Coronary artery (tissue), 2 donors: ENCODE results near the gene COBL.

Source experiments
- DNase-seq: peaks from one replicate; pipeline ENCODE4 v3.0.0-alpha.2; 2017; ENCODE audit warnings: low spot score
- H3K27ac ChIP-seq, 2 donors: fragments of 200-600 bp; sonication (generic); one replicate each; pipeline ENCODE4 v1.5.1; 2016 to 2019
- H3K4me3 ChIP-seq: fragments of 200-600 bp; sonication (generic); 2 replicates; pipeline ENCODE4 v1.5.1; 2016; ENCODE audit warnings: mild to moderate bottlenecking, moderate library complexity
- CTCF ChIP-seq: fragments of 200-600 bp; sonication (generic); IDR thresholded peaks from one replicate; pipeline ENCODE4 v1.5.1; 2019; ENCODE audit warnings: antibody characterized with exemption

COBL gene

GRCh38 chr7:51312951-51313737 lies 3.5 kb downstream of the COBL start:
- no peak overlapping the region for H3K4me3 ChIP-seq

GRCh38 chr7:51311166-51311565 lies 5.4 kb downstream of the COBL start:
- H3K4me3 ChIP-seq = no peak overlapping the region
- DNase-seq = no peak
- TF ChIP-seq CTCF = no peak
- H3K27ac ChIP-seq = no peak overlapping the region

More at GRCh38 chr7:51312951-51313737, 3.5 kb downstream of the COBL start:
- DNase-seq = no peak
- no peak for TF ChIP-seq CTCF
- no peak overlapping the region for H3K27ac ChIP-seq

- Histone ChIP-seq H3K4me3 (no peak overlapping the region), H3K27ac (no peak overlapping the region)
- no peak for DNase-seq
- no peak for TF ChIP-seq CTCF
Measured at GRCh38 chr7:51310131-51310583, 6.5 kb downstream of the COBL start.

- no peak overlapping the region for H3K4me3 ChIP-seq
- no peak for DNase-seq
- TF ChIP-seq CTCF = no peak
- H3K27ac ChIP-seq = no peak overlapping the region
Measured at GRCh38 chr7:51309361-51310130, 7.1 kb downstream of the COBL start.

- Histone ChIP-seq H3K27ac (no peak overlapping the region), H3K4me3 (no peak overlapping the region)
- no peak for TF ChIP-seq CTCF
- DNase-seq = no peak
Measured at GRCh38 chr7:51308696-51309095, 7.9 kb downstream of the COBL start.

GRCh38 chr7:51308265-51308664 lies 8.3 kb downstream of the COBL start:
- H3K4me3 ChIP-seq = no peak overlapping the region
- no peak for DNase-seq
- no peak for TF ChIP-seq CTCF

More at GRCh38 chr7:51308265-51308664, 8.3 kb downstream of the COBL start:
- H3K27ac ChIP-seq = no peak overlapping the region
